GM23248 (cell line): Measurements from ENCODE around the gene VWA7. TPM values are rescaled to one million over a fixed set of nuclear protein-coding genes. Genes with fewer than 3 reads are reported as not detected.
A peak's percentile ranks its signal among the peaks of the same experiment; 100 is the strongest.

ENCODE experiments used
- DNase-seq: peaks from one replicate; pipeline ENCODE4 v3.0.0-alpha.2; 2015
- H2AFZ ChIP-seq: fragments of 200-600 bp; sonication (generic); 2 replicates; pipeline ENCODE4 v1.6.1; 2016; ENCODE audit warnings: antibody characterized with exemption
- H3F3A ChIP-seq: fragments of 200-600 bp; sonication (generic); 2 replicates; pipeline ENCODE4 v1.6.1; 2016; ENCODE audit warnings: mild to moderate bottlenecking, antibody characterized with exemption, mixed run types; ENCODE audit not compliant: insufficient read depth
- H3K27ac ChIP-seq: fragments of 200-600 bp; sonication (generic); 2 replicates; pipeline ENCODE4 v1.5.1; 2016; ENCODE audit warnings: mild to moderate bottlenecking
- H3K27me3 ChIP-seq: fragments of 200-600 bp; sonication (generic); replicated peaks from 2 replicates; pipeline ENCODE4 v1.6.1; 2016; ENCODE audit warnings: mild to moderate bottlenecking; ENCODE audit not compliant: insufficient read depth
- H3K36me3 ChIP-seq: fragments of 200-600 bp; sonication (generic); 2 replicates; pipeline ENCODE4 v1.6.1; 2016; ENCODE audit warnings: low read depth, mild to moderate bottlenecking
- H3K4me1 ChIP-seq: fragments of 200-600 bp; sonication (generic); 2 replicates; pipeline ENCODE4 v1.6.1; 2016; ENCODE audit warnings: mild to moderate bottlenecking; ENCODE audit not compliant: insufficient read depth
- H3K4me2 ChIP-seq: fragments of 200-600 bp; sonication (generic); one replicate; pipeline ENCODE4 v1.6.1; 2016; ENCODE audit warnings: mild to moderate bottlenecking; ENCODE audit not compliant: unreplicated experiment
- H3K4me3 ChIP-seq: fragments of 200-600 bp; sonication (generic); 2 replicates; pipeline ENCODE4 v1.5.1; 2016; ENCODE audit warnings: mild to moderate bottlenecking
- H3K79me2 ChIP-seq: fragments of 200-600 bp; sonication (generic); 2 replicates; pipeline ENCODE4 v1.6.1; 2016; ENCODE audit warnings: mild to moderate bottlenecking; ENCODE audit not compliant: insufficient read depth
- H3K9ac ChIP-seq: fragments of 200-600 bp; sonication (generic); 2 replicates; pipeline ENCODE4 v1.6.1; 2016; ENCODE audit warnings: mild to moderate bottlenecking
- H3K9me2 ChIP-seq: fragments of 200-600 bp; sonication (generic); 2 replicates; pipeline ENCODE4 v1.6.1; 2016; ENCODE audit warnings: mixed run types, mild to moderate bottlenecking, moderate library complexity; ENCODE audit not compliant: insufficient read depth
- H3K9me3 ChIP-seq: fragments of 200-600 bp; sonication (generic); one replicate; pipeline ENCODE4 v1.6.1; 2017; ENCODE audit warnings: low read depth
- H4K20me1 ChIP-seq: fragments of 200-600 bp; sonication (generic); 2 replicates; pipeline ENCODE4 v1.6.0; 2016; ENCODE audit not compliant: insufficient read depth
- EZH2 ChIP-seq: fragments of 200-600 bp; sonication (generic); IDR thresholded peaks from 2 replicates; pipeline ENCODE4 v1.6.1; 2018; ENCODE audit warnings: antibody characterized with exemption, mild to moderate bottlenecking; ENCODE audit not compliant: insufficient read depth, poor library complexity, severe bottlenecking
- EZH2phosphoT487 ChIP-seq: fragments of 200-600 bp; sonication (generic); IDR thresholded peaks from 2 replicates; pipeline ENCODE4 v1.6.1; 2018; ENCODE audit warnings: antibody characterized with exemption, moderate library complexity, mild to moderate bottlenecking, low read depth; ENCODE audit not compliant: insufficient read depth
- WGBS, 2 experiments: methylation state at CpG; one replicate each; pipeline ENCODE4 v1.1.6; 2015 to 2017; ENCODE audit warnings: low lambda C conversion rate in 2 of 2, low coverage in 1 of 2; ENCODE audit errors: missing lambda C conversion rate in 2 of 2; 5-methylcytosine and 5-hydroxymethylcytosine counted together
- in situ Hi-C: fragments of 300-500 bp; cut with MboI; formaldehyde crosslinking; loops from 2 replicates; pipeline ENCODE4 v1.15.0; 2020
- polyA plus RNA-seq: library from polyadenylated mRNA; unstranded; fragments of >200 nt; fragmentation: Nextera tagmentation; extraction: Ambion mirVana; gene quantifications from 2 replicates; pipeline ENCODE4 v1.2.1, GENCODE V29; 2016
- total RNA-seq: library from RNA; depleted of rRNA; stranded (reverse); fragments of >200 nt; shearing (Covaris generic); gene quantifications from 2 replicates; pipeline ENCODE4 v1.2.3, GENCODE V29; 2014

VWA7 gene
- total and polyA plus RNA-seq, 2 experiments from 2014 or later: 0.54 to 0.56 TPM

- H4K20me1 ChIP-seq: no peaks in the 10 kb centered on the region
- H2AFZ ChIP-seq: no peak overlapping the region
- TF ChIP-seq EZH2 (no peak), EZH2phosphoT487 (no peak)
- H3K9me2 ChIP-seq: no peaks in the 10 kb centered on the region
- H3K9ac ChIP-seq: no peak overlapping the region
- no peak overlapping the region for H3K4me3 ChIP-seq
- H3K36me3 ChIP-seq: peaks cover 24% of the 10 kb centered on the region
- no peaks in the 10 kb centered on the region for H3K27me3 ChIP-seq
- DNase-seq: peak; percentile 70
- peaks cover 69% of the 10 kb centered on the region for H3K79me2 ChIP-seq
- H3F3A ChIP-seq: peaks cover 9% of the 10 kb centered on the region
- H3K4me2 ChIP-seq: no peak overlapping the region
- WGBS, 2 experiments: 63 to 72% methylated on average over 11 to 12 of the region's 12 CpGs
- in situ Hi-C loops: no loop called here
- peaks cover 6% of the 10 kb centered on the region; the same call in 1 of the 2 replicates for H3K4me1 ChIP-seq
- H3K9me3 ChIP-seq: no peaks in the 10 kb centered on the region
- H3K27ac ChIP-seq: no peak overlapping the region
Observed at GRCh38 chr6:31791324-31792089, 14.4 kb upstream of the VWA7 start.

GRCh38 chr6:31785475-31785874 lies 8.3 kb upstream of the VWA7 start:
- no peak for DNase-seq
- in situ Hi-C loops: no loop called here
- Histone ChIP-seq H2AFZ (no peak overlapping the region), H3K4me3 (no peak overlapping the region), H3K27me3 (no peaks in the 10 kb centered on the region), H3K27ac (no peak overlapping the region), H3K4me1 (no peaks in the 10 kb centered on the region), H3K4me2 (no peak overlapping the region), H3K9ac (no peak overlapping the region), H3K9me3 (no peaks in the 10 kb centered on the region), H3F3A (no peaks in the 10 kb centered on the region), H4K20me1 (no peaks in the 10 kb centered on the region), H3K79me2 (peaks cover 22% of the 10 kb centered on the region), H3K9me2 (no peaks in the 10 kb centered on the region), H3K36me3 (peaks cover 19% of the 10 kb centered on the region)
- WGBS, 2 experiments: 83 to 90% methylated on average over 11 of the region's 11 CpGs
- TF ChIP-seq EZH2phosphoT487 (no peak), EZH2 (no peak)

GRCh38 chr6:31784098-31784925 lies 7.2 kb upstream of the VWA7 start:
- H3K9me3 ChIP-seq: no peaks in the 10 kb centered on the region
- no peaks in the 10 kb centered on the region for H4K20me1 ChIP-seq
- H3K79me2 ChIP-seq: peaks cover 12% of the 10 kb centered on the region
- no peaks in the 10 kb centered on the region for H3K4me1 ChIP-seq
- peaks cover 11% of the 10 kb centered on the region for H3K36me3 ChIP-seq
- no peaks in the 10 kb centered on the region for H3K9me2 ChIP-seq
- no peak overlapping the region for H3K27ac ChIP-seq
- no peak for TF ChIP-seq EZH2
- TF ChIP-seq EZH2phosphoT487: no peak
- no peak overlapping the region for H3K4me2 ChIP-seq
- no peak for DNase-seq
- no peak overlapping the region for H3K4me3 ChIP-seq
- H2AFZ ChIP-seq: no peak overlapping the region
- H3K9ac ChIP-seq: no peak overlapping the region
- H3K27me3 ChIP-seq: no peaks in the 10 kb centered on the region
- no peaks in the 10 kb centered on the region for H3F3A ChIP-seq
- in situ Hi-C loops: no loop called here
- WGBS, 2 experiments: 90 to 91% methylated on average over 15 of the region's 15 CpGs

GRCh38 chr6:31782126-31782855 lies 5.2 kb upstream of the VWA7 start:
- H3K27ac ChIP-seq: no peak overlapping the region
- 0 out of 2 replicates have a peak, but pooled peaks cover 1% of the 10 kb centered on the region for H3K79me2 ChIP-seq
- no peak overlapping the region for H3K9ac ChIP-seq
- H3K9me2 ChIP-seq: no peaks in the 10 kb centered on the region
- in situ Hi-C loops: no loop called here
- no peak for DNase-seq
- H3K4me3 ChIP-seq: no peak overlapping the region
- TF ChIP-seq EZH2 (no peak), EZH2phosphoT487 (no peak)
- peaks cover 4% of the 10 kb centered on the region for H3K4me1 ChIP-seq
- WGBS, 2 experiments: 89 to 90% methylated on average over 30 to 32 of the region's 32 CpGs
- no peaks in the 10 kb centered on the region for H3K27me3 ChIP-seq
- H3K4me2 ChIP-seq: no peak overlapping the region
- peaks cover 7% of the 10 kb centered on the region; the same call in 1 of the 2 replicates for H3F3A ChIP-seq
- H4K20me1 ChIP-seq: no peaks in the 10 kb centered on the region
- H3K36me3 ChIP-seq: no peaks in the 10 kb centered on the region
- H3K9me3 ChIP-seq: no peaks in the 10 kb centered on the region
- H2AFZ ChIP-seq: no peak overlapping the region
